Right lobe of liver (tissue), 6 donors: ENCODE results near the gene PSG11. TPM values are rescaled to one million over a fixed set of nuclear protein-coding genes. Genes with fewer than 3 reads are reported as not detected.
"Not testable (repeated sequence)": the region's sequence is repeated elsewhere in the genome, so short reads cannot be mapped to it uniquely, and the experiment has no call there.

Experiments used
- ATAC-seq, 4 donors: fragments of 200-7000 bp; cut with Tn5 transposase; one replicate each; pipeline ENCODE4 v1.9.1; 2020; ENCODE audit warnings: mild to moderate bottlenecking in 4 of 4, moderate library complexity in 4 of 4
- DNase-seq, 3 donors: peaks; one replicate each; pipeline ENCODE4 v3.0.0-alpha.2; 2020
- H3K27ac ChIP-seq, 3 donors: fragments of 200-600 bp; one replicate each; pipeline ENCODE4 v1.8.0; 2022
- H3K27me3 ChIP-seq, 2 donors: fragments of 200-600 bp; one replicate each; pipeline ENCODE4 v1.8.0; 2022
- H3K36me3 ChIP-seq, 4 donors: fragments of 200-600 bp; sonication (generic) in 1 of 4; one replicate each; pipeline versions ENCODE4 v1.5.1 to v1.8.0; 2017 to 2022; ENCODE audit warnings: control low read depth in 1 of 4
- H3K4me1 ChIP-seq, 4 donors: fragments of 200-600 bp; sonication (generic) in 1 of 4; one replicate each; pipeline versions ENCODE4 v1.5.1 to v1.8.0; 2017 to 2022; ENCODE audit warnings: control low read depth in 1 of 4
- H3K4me3 ChIP-seq, 3 donors: fragments of 200-600 bp; one replicate each; pipeline ENCODE4 v1.8.0; 2022
- H3K9me3 ChIP-seq, 4 donors: fragments of 200-600 bp; sonication (generic) in 1 of 4; one replicate each; pipeline versions ENCODE4 v1.5.1 to v1.8.0; 2017 to 2022; ENCODE audit warnings: control low read depth in 1 of 4
- WGBS: methylation state at CpG from one replicate; pipeline ENCODE4 v1.1.6; 2018; ENCODE audit warnings: low coverage, low lambda C conversion rate; ENCODE audit not compliant: insufficient coverage; ENCODE audit errors: missing lambda C conversion rate; 5-methylcytosine and 5-hydroxymethylcytosine counted together
- intact Hi-C, 2 donors: fragments of 100-400 bp; cut with DNase I; formaldehyde crosslinking; loops; one replicate each; pipeline versions ENCODE4 v1.11.2 to v1.14.1; 2022
- long read RNA-seq: library from polyadenylated mRNA; unstranded; transcript quantifications from one replicate; pipeline ENCODE4 v2.0.0, GENCODE V29; 2019
- total RNA-seq, 6 experiments: library from RNA; depleted of rRNA in 2 of 6; stranded (reverse); fragments of >200 nt in 2 of 6; fragmentation: NEBNext Ultra II Directional in 3 of 6; extraction: Animal tissue kit (Norgen Biotek cat#: 25700) in 3 of 6; gene quantifications; one replicate each; pipeline versions ENCODE4 v1.1.0 to v1.2.4, GENCODE V29; 2016 to 2023
- donor health status: DM: no; HTN: yes; CAD: no.
- donor health status: DM: no; HTN: no; CAD: no.
- donor health status: DM: no; HTN: no; CAD: no.
- donor health status: DM: no; HTN: yes; CAD: no.
- donor health status: DM: no; HTN: yes; CAD: no.

PSG11 gene
- total RNA-seq: not detected
- long read RNA-seq: 0 reads

- DNase-seq, H3K4me3 ChIP-seq, H3K9me3 ChIP-seq, H3K4me1 ChIP-seq, H3K36me3 ChIP-seq, H3K27ac ChIP-seq, ATAC-seq, intact Hi-C loops, H3K27me3 ChIP-seq: not testable (repeated sequence)
- WGBS: 71% methylated on average over 2 of the region's 6 CpGs
Observed at GRCh38 chr19:43026369-43026768, at the start of gene PSG11. Gene PSG11, minus strand, starts transcription at chr19:43026469. Its CDS starts 97 bp downstream, at chr19:43026372.

- DNase-seq, H3K4me3 ChIP-seq, H3K4me1 ChIP-seq, ATAC-seq, intact Hi-C loops, H3K36me3 ChIP-seq, H3K27ac ChIP-seq, H3K27me3 ChIP-seq, H3K9me3 ChIP-seq: not testable (repeated sequence)
- 39% methylated on average over 3 of the region's 3 CpGs for WGBS
Observed at GRCh38 chr19:43062418-43062817, 36.1 kb upstream of the PSG11 start.

GRCh38 chr19:43061326-43061725 is 35.1 kb upstream of the PSG11 start:
- ATAC-seq, H3K4me1 ChIP-seq, intact Hi-C loops, H3K9me3 ChIP-seq, H3K4me3 ChIP-seq, H3K36me3 ChIP-seq, H3K27ac ChIP-seq, H3K27me3 ChIP-seq, DNase-seq: not testable (repeated sequence)
- 42% methylated on average over 2 of the region's 3 CpGs for WGBS

- DNase-seq, H3K4me3 ChIP-seq, H3K27me3 ChIP-seq, H3K36me3 ChIP-seq, ATAC-seq, H3K4me1 ChIP-seq, H3K9me3 ChIP-seq, intact Hi-C loops, H3K27ac ChIP-seq: not testable (repeated sequence)
- 35% methylated on average over 3 of the region's 3 CpGs for WGBS
Observed at GRCh38 chr19:43060254-43060653, 34.0 kb upstream of the PSG11 start.

GRCh38 chr19:43059482-43059881 is 33.2 kb upstream of the PSG11 start:
- ATAC-seq, H3K4me3 ChIP-seq, H3K4me1 ChIP-seq, DNase-seq, intact Hi-C loops, H3K27me3 ChIP-seq, H3K27ac ChIP-seq, H3K9me3 ChIP-seq, H3K36me3 ChIP-seq: not testable (repeated sequence)
- no CpG with 5 or more reads among the region's 2 CpGs for WGBS

GRCh38 chr19:43058440-43058839 is 32.2 kb upstream of the PSG11 start:
- intact Hi-C loops, H3K27ac ChIP-seq, H3K27me3 ChIP-seq, H3K36me3 ChIP-seq, ATAC-seq, H3K4me3 ChIP-seq, H3K9me3 ChIP-seq, DNase-seq, H3K4me1 ChIP-seq: not testable (repeated sequence)
- WGBS: 21% methylated on average over 2 of the region's 2 CpGs

GRCh38 chr19:43047966-43048365 is 21.7 kb upstream of the PSG11 start:
- intact Hi-C loops, H3K36me3 ChIP-seq, H3K4me3 ChIP-seq, H3K27ac ChIP-seq, H3K4me1 ChIP-seq, ATAC-seq, H3K9me3 ChIP-seq, H3K27me3 ChIP-seq, DNase-seq: not testable (repeated sequence)
- WGBS: 76% methylated on average over 3 of the region's 3 CpGs

- 45% methylated on average over 2 of the region's 2 CpGs for WGBS
Observed at GRCh38 chr19:43046578-43046977, 20.3 kb upstream of the PSG11 start.

GRCh38 chr19:43043492-43044180 is 17.4 kb upstream of the PSG11 start:
- H3K4me1 ChIP-seq, DNase-seq, H3K27ac ChIP-seq, ATAC-seq, H3K36me3 ChIP-seq, intact Hi-C loops, H3K27me3 ChIP-seq, H3K9me3 ChIP-seq, H3K4me3 ChIP-seq: not testable (repeated sequence)
- WGBS: 71% methylated on average over 1 of the region's 1 CpG

More at GRCh38 chr19:43046578-43046977, 20.3 kb upstream of the PSG11 start:
- H3K27ac ChIP-seq, DNase-seq, ATAC-seq, H3K4me3 ChIP-seq, H3K27me3 ChIP-seq, intact Hi-C loops, H3K36me3 ChIP-seq, H3K4me1 ChIP-seq, H3K9me3 ChIP-seq: not testable (repeated sequence)
